Spleen (tissue), 7 donors: ENCODE measurements around the gene B3GNT5.

Experiments used
- CTCF ChIP-seq, 11 experiments: fragments of 200-600 bp in 7 of 11; fragments of 450-650 bp in 4 of 11; sonication (generic) in 4 of 11; IDR thresholded peaks in 8 of 11; conservative IDR thresholded peaks in 3 of 11; 1 replicate in 7 of 11; 2 replicates in 4 of 11; pipeline versions ENCODE4 v1.4.0 to v1.8.0; 2016 to 2021; ENCODE audit warnings: antibody characterized with exemption in 11 of 11, inconsistent platforms in 4 of 11, mild to moderate bottlenecking in 1 of 11
- POLR2A ChIP-seq, 3 donors: fragments of 450-650 bp; IDR thresholded peaks; one replicate each; pipeline ENCODE4 v1.5.1; 2017; ENCODE audit warnings: antibody characterized with exemption in 3 of 3, mild to moderate bottlenecking in 1 of 3
- POLR2AphosphoS5 ChIP-seq, 3 donors: sonication (generic); formaldehyde crosslinking; IDR thresholded peaks; one replicate each; pipeline ENCODE4 v1.5.1; 2017; ENCODE audit warnings: antibody characterized with exemption in 3 of 3
- donor health status: DM: no; HTN: no; CAD: no; lungs with moderate emphysema.
- donor health status: DM: no; HTN: no; CAD: no.
- donor health status: DM: no; HTN: no; CAD: no.

- TF ChIP-seq POLR2AphosphoS5 (IDR thresholded peaks at IDR 0.05) (no peak), POLR2A (IDR thresholded peaks at IDR 0.05) (no peak), CTCF (IDR thresholded peaks at IDR 0.05 in 8 of 11, conservative IDR thresholded peaks at IDR 0.05 in 3 of 11) (no peak)
These were observed 57.9 kb downstream of the B3GNT5 start for GRCh38 chr3:183310936-183311335.
